Progenitor cell of endocrine pancreas (in vitro differentiated cells): ENCODE results near the gene PTPRD. TPM values are rescaled to one million over a fixed set of nuclear protein-coding genes. Genes with fewer than 3 reads are reported as not detected.

Source experiments
- DNase-seq: peaks from one replicate; pipeline ENCODE4 v3.0.0; 2021; ENCODE audit warnings: low spot score; ENCODE audit not compliant: unreplicated experiment
- H3K27ac Mint-ChIP-seq: 2 replicates; pipeline ENCODE4 v1.8.0; 2021; ENCODE audit warnings: mild to moderate bottlenecking, moderate library complexity, mixed read lengths
- H3K27me3 Mint-ChIP-seq: 2 replicates; pipeline ENCODE4 v1.8.0; 2021; ENCODE audit warnings: mixed read lengths
- H3K36me3 Mint-ChIP-seq: 2 replicates; pipeline ENCODE4 v1.8.0; 2022; ENCODE audit warnings: mixed read lengths; ENCODE audit not compliant: insufficient read depth
- H3K4me1 Mint-ChIP-seq: 2 replicates; pipeline ENCODE4 v1.8.0; 2021; ENCODE audit warnings: low read depth, mixed read lengths
- H3K4me3 Mint-ChIP-seq: 2 replicates; pipeline ENCODE4 v1.8.0; 2021; ENCODE audit warnings: low read depth, mild to moderate bottlenecking, moderate library complexity, mixed read lengths
- H3K9me3 Mint-ChIP-seq: 2 replicates; pipeline ENCODE4 v1.8.0; 2021; ENCODE audit warnings: low read depth, mixed read lengths
- CTCF ChIP-seq: fragments of 200-600 bp; sonication (generic); IDR thresholded peaks from one replicate; pipeline ENCODE4 v1.5.0; 2021; ENCODE audit warnings: antibody characterized with exemption, mild to moderate bottlenecking; ENCODE audit not compliant: unreplicated experiment
- total RNA-seq: library from RNA; stranded (reverse); gene quantifications from 2 replicates; pipeline ENCODE4 v1.2.1, GENCODE V29; 2021

The PTPRD gene
- total RNA-seq, 1 donor from 2014 or later = 124 TPM

GRCh38 chr9:8266861-8267260 lies 2345.9 kb downstream of the PTPRD start:
- DNase-seq = no peak
- no peak overlapping the region for H3K4me3 Mint-ChIP-seq
- no peak for TF ChIP-seq CTCF
- no peak overlapping the region for H3K27ac Mint-ChIP-seq
- H3K27me3 Mint-ChIP-seq = peaks cover 10% of the 10 kb centered on the region
- no peaks in the 10 kb centered on the region for H3K36me3 Mint-ChIP-seq
- H3K4me1 Mint-ChIP-seq = peaks cover 31% of the 10 kb centered on the region
- H3K9me3 Mint-ChIP-seq = peaks cover 12% of the 10 kb centered on the region

DNA sequence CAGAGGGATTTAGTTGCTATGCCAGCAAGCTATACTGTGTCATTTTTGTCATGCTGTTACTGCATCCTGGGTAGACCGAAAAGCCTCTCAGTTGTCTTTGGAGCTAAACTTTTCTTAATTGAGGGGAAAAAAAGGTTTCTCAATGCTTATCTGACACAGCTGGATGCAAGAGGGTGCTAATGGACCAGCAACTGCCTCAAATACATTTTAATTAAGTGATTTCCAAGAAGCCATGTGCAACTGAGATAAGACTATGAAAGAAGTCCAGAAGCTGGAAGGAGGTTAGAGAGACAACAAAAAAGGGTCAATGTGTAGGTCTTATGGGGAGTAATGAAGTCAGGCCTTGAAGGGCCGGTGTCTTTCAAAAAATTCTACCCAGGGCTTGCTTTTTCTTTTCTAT lies 2347.5 kb downstream of the PTPRD start:
- TF ChIP-seq CTCF = no peak
- Mint-ChIP-seq H3K4me3 (no peak overlapping the region), H3K9me3 (peaks cover 1% of the 10 kb centered on the region), H3K27ac (no peak overlapping the region), H3K4me1 (peaks cover 30% of the 10 kb centered on the region), H3K36me3 (no peaks in the 10 kb centered on the region), H3K27me3 (peaks cover 15% of the 10 kb centered on the region)
- no peak for DNase-seq
